HS-5 (cell line): ENCODE results near the gene SCLT1.

Source experiments
- DNase-seq: peaks from one replicate; pipeline ENCODE4 v3.0.0-alpha.2; 2012; ENCODE audit warnings: low read depth

The SCLT1 gene

DNA sequence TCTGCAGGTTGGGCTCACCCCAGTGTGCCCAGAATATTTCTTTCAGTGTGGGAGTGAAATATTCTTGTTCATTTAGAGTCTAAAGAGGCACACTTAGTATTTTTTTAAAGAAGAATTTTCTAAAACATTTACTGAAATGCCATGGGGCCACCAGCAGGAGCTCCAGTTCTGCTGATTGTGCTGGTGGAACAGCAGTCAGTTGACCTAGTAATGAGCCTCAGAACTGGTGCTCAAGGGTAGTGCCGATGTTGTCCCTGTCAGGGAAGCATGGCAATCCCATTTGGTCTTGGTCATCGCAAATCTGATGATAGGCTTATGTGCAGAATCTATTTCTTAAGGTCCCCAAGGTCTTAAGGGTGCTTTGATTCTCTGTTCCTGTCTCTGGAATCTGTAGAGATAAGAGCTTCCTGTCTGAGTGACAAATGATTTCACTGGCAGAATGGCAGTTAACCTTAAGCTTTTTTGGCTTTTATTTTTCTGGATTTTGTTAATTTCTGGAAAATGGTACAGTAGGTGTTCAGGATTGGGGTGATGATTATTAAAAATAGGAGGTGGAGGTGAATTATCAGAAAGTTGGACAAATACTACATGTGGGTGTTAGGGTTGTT lies 252.5 kb downstream of the SCLT1 start:
- DNase-seq, result no peak

- no peak for DNase-seq
Measured at GRCh38 chr4:128837679-128838078, 255.7 kb downstream of the SCLT1 start.

- DNase-seq, result no peak
Measured at GRCh38 chr4:128837198-128837597, 256.1 kb downstream of the SCLT1 start.

DNA sequence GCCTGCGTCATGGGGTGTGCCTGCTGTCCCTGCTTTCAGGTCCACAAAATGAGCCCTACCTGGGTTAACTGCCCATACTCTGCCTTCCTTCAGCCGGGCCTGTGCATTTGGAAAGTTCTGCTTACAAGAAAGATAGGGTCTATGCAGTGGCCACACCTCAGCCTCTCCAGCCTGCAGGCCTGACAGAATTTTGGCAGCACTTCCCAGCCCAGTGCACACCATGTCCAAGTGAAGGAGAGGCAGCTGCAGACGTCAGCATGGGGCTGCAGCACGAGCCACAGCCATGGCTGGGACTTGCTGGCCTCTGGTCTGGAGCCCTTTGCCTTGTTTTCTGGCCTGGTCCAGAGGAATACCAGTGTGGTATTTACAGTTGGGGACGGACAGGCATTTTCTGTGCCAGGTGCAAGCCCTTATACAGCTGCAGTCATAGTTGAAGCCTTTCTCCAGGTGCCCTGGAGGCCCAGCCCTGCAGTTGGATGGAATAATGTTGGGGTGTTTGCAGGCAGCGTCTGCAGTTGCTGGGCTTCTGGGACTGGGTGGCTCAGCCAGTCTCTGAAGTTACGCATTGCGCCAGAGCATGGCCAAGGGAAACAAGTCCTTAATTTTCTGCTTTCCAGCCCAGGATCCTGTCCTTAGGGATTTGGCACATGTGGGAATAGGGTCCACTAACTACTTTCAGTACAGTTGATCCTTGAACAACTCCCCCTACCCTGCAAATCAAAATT lies 257.7 kb downstream of the SCLT1 start:
- DNase-seq, result no peak
